Body of pancreas (tissue), 4 donors: Measurements from ENCODE around the gene SMIM44.

Source experiments
- POLR2A ChIP-seq, 3 donors: fragments of 450-650 bp; IDR thresholded peaks; one replicate each; pipeline ENCODE4 v1.6.1; 2016; ENCODE audit warnings: antibody characterized with exemption in 3 of 3, mild to moderate bottlenecking in 2 of 3
- TF ChIP-seq, protein P1 (sequence below), 7 experiments: fragments of 450-650 bp in 4 of 7; fragments of 200-600 bp in 3 of 7; sonication (generic) in 3 of 7; IDR thresholded peaks; one replicate each; pipeline ENCODE4 v1.5.1; 2016 to 2019; ENCODE audit warnings: antibody characterized with exemption in 7 of 7

- TF ChIP-seq, protein P1, sequence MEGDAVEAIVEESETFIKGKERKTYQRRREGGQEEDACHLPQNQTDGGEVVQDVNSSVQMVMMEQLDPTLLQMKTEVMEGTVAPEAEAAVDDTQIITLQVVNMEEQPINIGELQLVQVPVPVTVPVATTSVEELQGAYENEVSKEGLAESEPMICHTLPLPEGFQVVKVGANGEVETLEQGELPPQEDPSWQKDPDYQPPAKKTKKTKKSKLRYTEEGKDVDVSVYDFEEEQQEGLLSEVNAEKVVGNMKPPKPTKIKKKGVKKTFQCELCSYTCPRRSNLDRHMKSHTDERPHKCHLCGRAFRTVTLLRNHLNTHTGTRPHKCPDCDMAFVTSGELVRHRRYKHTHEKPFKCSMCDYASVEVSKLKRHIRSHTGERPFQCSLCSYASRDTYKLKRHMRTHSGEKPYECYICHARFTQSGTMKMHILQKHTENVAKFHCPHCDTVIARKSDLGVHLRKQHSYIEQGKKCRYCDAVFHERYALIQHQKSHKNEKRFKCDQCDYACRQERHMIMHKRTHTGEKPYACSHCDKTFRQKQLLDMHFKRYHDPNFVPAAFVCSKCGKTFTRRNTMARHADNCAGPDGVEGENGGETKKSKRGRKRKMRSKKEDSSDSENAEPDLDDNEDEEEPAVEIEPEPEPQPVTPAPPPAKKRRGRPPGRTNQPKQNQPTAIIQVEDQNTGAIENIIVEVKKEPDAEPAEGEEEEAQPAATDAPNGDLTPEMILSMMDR (IDR thresholded peaks at IDR 0.05): no peak
- no peak for TF ChIP-seq POLR2A (IDR thresholded peaks at IDR 0.05)
Measured at GRCh38 chr19:3513229-3514140, 30.2 kb upstream of the SMIM44 start.
